Measurements from ENCODE around the gene ZNF319. TPM values are rescaled to one million over a fixed set of nuclear protein-coding genes. Genes with fewer than 3 reads are reported as not detected.

ZNF319 gene
- total RNA-seq, 1 donor from 2014 or later: 11.5 TPM

- peaks cover 33% of the 10 kb centered on the region for H3K27me3 Mint-ChIP-seq (ENCODE audit: low read depth, unreplicated experiment)
- FAIRE-seq: no peak
- no peaks in the 10 kb centered on the region for H3K9me3 ChIP-seq (ENCODE audit: insufficient read depth, low read depth, low read length)
- H3K27ac Mint-ChIP-seq (ENCODE audit: unreplicated experiment): no peak overlapping the region
- no peak overlapping the region for H3K4me3 ChIP-seq (ENCODE audit: insufficient read depth, low read depth, low read length)
- no peak overlapping the region for H3K9ac ChIP-seq (ENCODE audit: low read length)
- H3K36me3 ChIP-seq (ENCODE audit: insufficient read depth, low read length): no peaks in the 10 kb centered on the region
- H3K27me3 ChIP-seq (ENCODE audit: insufficient read depth, low read length): peaks cover 2% of the 10 kb centered on the region
- no peaks in the 10 kb centered on the region for H4K20me1 ChIP-seq (ENCODE audit: insufficient read depth, low read length)
- H3K4me1 ChIP-seq (ENCODE audit: insufficient read depth, low read length): no peaks in the 10 kb centered on the region
- no peaks in the 10 kb centered on the region for H3K4me1 Mint-ChIP-seq (ENCODE audit: low read depth, unreplicated experiment)
- peaks cover 1% of the 10 kb centered on the region for H3K36me3 Mint-ChIP-seq (ENCODE audit: low read depth, unreplicated experiment)
- H3K79me2 ChIP-seq (ENCODE audit: insufficient read depth, low read length): no peaks in the 10 kb centered on the region
- H3K27ac ChIP-seq (ENCODE audit: low read depth, low read length): no peak overlapping the region
- H3K9me3 Mint-ChIP-seq (ENCODE audit: unreplicated experiment): no peaks in the 10 kb centered on the region
- no peak overlapping the region for H3K4me2 ChIP-seq (ENCODE audit: low read length)
- no peak overlapping the region for H3K4me3 Mint-ChIP-seq (ENCODE audit: unreplicated experiment)
- no peak overlapping the region for H2AFZ ChIP-seq (ENCODE audit: low read depth, low read length)
- no peak for TF ChIP-seq EZH2 (IDR thresholded peaks at IDR 0.05; ENCODE audit: insufficient read depth, low read length)
- TF ChIP-seq, protein P1, sequence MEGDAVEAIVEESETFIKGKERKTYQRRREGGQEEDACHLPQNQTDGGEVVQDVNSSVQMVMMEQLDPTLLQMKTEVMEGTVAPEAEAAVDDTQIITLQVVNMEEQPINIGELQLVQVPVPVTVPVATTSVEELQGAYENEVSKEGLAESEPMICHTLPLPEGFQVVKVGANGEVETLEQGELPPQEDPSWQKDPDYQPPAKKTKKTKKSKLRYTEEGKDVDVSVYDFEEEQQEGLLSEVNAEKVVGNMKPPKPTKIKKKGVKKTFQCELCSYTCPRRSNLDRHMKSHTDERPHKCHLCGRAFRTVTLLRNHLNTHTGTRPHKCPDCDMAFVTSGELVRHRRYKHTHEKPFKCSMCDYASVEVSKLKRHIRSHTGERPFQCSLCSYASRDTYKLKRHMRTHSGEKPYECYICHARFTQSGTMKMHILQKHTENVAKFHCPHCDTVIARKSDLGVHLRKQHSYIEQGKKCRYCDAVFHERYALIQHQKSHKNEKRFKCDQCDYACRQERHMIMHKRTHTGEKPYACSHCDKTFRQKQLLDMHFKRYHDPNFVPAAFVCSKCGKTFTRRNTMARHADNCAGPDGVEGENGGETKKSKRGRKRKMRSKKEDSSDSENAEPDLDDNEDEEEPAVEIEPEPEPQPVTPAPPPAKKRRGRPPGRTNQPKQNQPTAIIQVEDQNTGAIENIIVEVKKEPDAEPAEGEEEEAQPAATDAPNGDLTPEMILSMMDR (IDR thresholded peaks at IDR 0.05; ENCODE audit: insufficient read depth, low read depth, low read length): no peak
- DNase-seq (ENCODE audit: low read depth): no peak
Measured at GRCh38 chr16:57955572-57956188, 44.8 kb downstream of the ZNF319 start.

DNA sequence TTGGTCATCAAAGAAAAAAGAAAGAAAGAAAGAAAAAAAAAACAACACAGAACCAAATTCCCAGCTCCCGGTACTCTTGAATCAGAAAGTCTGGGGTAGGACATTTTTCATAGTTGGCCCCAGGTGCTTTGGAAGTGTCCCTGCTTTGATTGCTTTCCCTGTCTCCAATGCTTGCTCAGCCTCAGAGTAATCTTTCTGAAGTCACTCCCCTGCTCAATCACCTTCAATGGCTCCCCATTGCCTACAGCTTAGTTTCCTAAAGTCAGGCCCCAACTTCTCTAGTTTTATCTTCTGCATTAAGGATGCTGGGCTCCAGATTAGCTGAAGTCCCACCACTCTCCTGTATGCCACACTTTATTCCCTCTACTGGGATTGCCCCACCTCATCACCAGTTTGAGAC, 46.6 kb downstream of the ZNF319 start:
- Mint-ChIP-seq H3K36me3 (ENCODE audit: low read depth, unreplicated experiment) (peaks cover 1% of the 10 kb centered on the region), H3K4me1 (ENCODE audit: low read depth, unreplicated experiment) (no peaks in the 10 kb centered on the region), H3K4me3 (ENCODE audit: unreplicated experiment) (no peak overlapping the region), H3K9me3 (ENCODE audit: unreplicated experiment) (no peaks in the 10 kb centered on the region), H3K27ac (ENCODE audit: unreplicated experiment) (no peak overlapping the region), H3K27me3 (ENCODE audit: low read depth, unreplicated experiment) (peaks cover 32% of the 10 kb centered on the region)
- H3K4me2 ChIP-seq (ENCODE audit: low read length): no peak overlapping the region
- H3K79me2 ChIP-seq (ENCODE audit: insufficient read depth, low read length): no peaks in the 10 kb centered on the region
- H3K4me3 ChIP-seq (ENCODE audit: insufficient read depth, low read depth, low read length): no peak overlapping the region
- H3K9me3 ChIP-seq (ENCODE audit: insufficient read depth, low read depth, low read length): no peaks in the 10 kb centered on the region
- H3K27ac ChIP-seq (ENCODE audit: low read depth, low read length): no peak overlapping the region
- no peaks in the 10 kb centered on the region for H3K4me1 ChIP-seq (ENCODE audit: insufficient read depth, low read length)
- FAIRE-seq: no peak
- TF ChIP-seq EZH2 (IDR thresholded peaks at IDR 0.05; ENCODE audit: insufficient read depth, low read length): no peak
- TF ChIP-seq, protein P1 (IDR thresholded peaks at IDR 0.05; ENCODE audit: insufficient read depth, low read depth, low read length): no peak
- H4K20me1 ChIP-seq (ENCODE audit: insufficient read depth, low read length): no peaks in the 10 kb centered on the region
- DNase-seq (ENCODE audit: low read depth): no peak
- H3K9ac ChIP-seq (ENCODE audit: low read length): no peak overlapping the region
- no peak overlapping the region for H2AFZ ChIP-seq (ENCODE audit: low read depth, low read length)
- peaks cover 3% of the 10 kb centered on the region for H3K27me3 ChIP-seq (ENCODE audit: insufficient read depth, low read length)
- no peaks in the 10 kb centered on the region for H3K36me3 ChIP-seq (ENCODE audit: insufficient read depth, low read length)

DNA sequence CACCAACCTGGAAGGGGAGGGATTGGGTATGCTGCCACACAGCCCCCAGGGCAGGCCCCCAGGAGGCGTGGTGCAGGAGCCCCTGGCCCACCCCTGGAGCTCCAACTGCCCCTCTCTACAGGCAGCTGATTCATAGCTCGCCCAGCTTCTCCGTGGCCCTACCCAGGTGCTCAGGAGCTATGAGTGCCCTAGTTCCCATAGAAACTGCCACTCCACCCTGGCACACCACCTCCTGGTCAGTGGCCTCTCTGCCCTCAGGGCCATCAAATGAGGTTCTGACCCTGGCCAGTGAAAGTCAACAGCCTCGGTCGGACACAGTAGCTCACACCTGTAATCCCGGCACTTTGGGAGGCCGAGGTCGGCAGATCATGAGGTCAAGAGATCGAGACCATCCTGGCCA, 47.6 kb downstream of the ZNF319 start:
- Histone ChIP-seq H3K4me3 (ENCODE audit: insufficient read depth, low read depth, low read length) (no peak overlapping the region), H3K9me3 (ENCODE audit: insufficient read depth, low read depth, low read length) (no peaks in the 10 kb centered on the region), H3K27ac (ENCODE audit: low read depth, low read length) (no peak overlapping the region), H3K9ac (ENCODE audit: low read length) (no peak overlapping the region), H3K36me3 (ENCODE audit: insufficient read depth, low read length) (no peaks in the 10 kb centered on the region), H3K79me2 (ENCODE audit: insufficient read depth, low read length) (no peaks in the 10 kb centered on the region), H2AFZ (ENCODE audit: low read depth, low read length) (no peak overlapping the region), H3K4me1 (ENCODE audit: insufficient read depth, low read length) (no peaks in the 10 kb centered on the region), H3K4me2 (ENCODE audit: low read length) (no peak overlapping the region), H4K20me1 (ENCODE audit: insufficient read depth, low read length) (no peaks in the 10 kb centered on the region), H3K27me3 (ENCODE audit: insufficient read depth, low read length) (peaks cover 6% of the 10 kb centered on the region)
- no peak for FAIRE-seq
- peaks cover 32% of the 10 kb centered on the region for H3K27me3 Mint-ChIP-seq (ENCODE audit: low read depth, unreplicated experiment)
- H3K9me3 Mint-ChIP-seq (ENCODE audit: unreplicated experiment): no peaks in the 10 kb centered on the region
- H3K4me1 Mint-ChIP-seq (ENCODE audit: low read depth, unreplicated experiment): no peaks in the 10 kb centered on the region
- DNase-seq (ENCODE audit: low read depth): no peak
- no peak overlapping the region for H3K4me3 Mint-ChIP-seq (ENCODE audit: unreplicated experiment)
- H3K27ac Mint-ChIP-seq (ENCODE audit: unreplicated experiment): peak overlapping the region; percentile 58
- H3K36me3 Mint-ChIP-seq (ENCODE audit: low read depth, unreplicated experiment): peaks cover 1% of the 10 kb centered on the region
- TF ChIP-seq, protein P1 (IDR thresholded peaks at IDR 0.05; ENCODE audit: insufficient read depth, low read depth, low read length): no peak
- TF ChIP-seq EZH2 (IDR thresholded peaks at IDR 0.05; ENCODE audit: insufficient read depth, low read length): no peak

All from astrocyte (in vitro differentiated cells and primary cell).